ENCODE results near the gene ERLEC1.

DNA sequence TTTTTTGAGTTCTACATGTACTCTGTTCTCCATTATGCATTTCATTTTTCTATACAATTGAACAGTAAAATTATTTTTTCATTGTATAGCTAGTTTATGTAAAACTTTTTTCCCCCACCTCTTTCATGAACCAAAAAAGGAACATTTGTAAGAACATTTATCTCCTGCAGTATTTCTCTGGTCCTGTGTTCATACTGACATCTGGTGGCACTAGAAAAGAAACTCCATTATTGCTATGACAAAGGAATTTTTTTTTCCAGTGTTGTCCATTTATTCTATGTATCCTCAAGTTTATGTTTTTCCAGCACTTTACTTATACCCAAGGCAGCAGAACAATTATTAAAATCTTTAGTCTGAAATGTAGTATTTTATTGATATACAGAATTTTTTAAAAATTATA lies 46.7 kb upstream of the ERLEC1 start:
- TF ChIP-seq POLR2A (IDR thresholded peaks at IDR 0.05; ENCODE audit: low read depth, low read length) (no peak), POLR2AphosphoS5 (IDR thresholded peaks at IDR 0.05; ENCODE audit: low read depth, low read length) (no peak), TAF1 (IDR thresholded peaks at IDR 0.05; ENCODE audit: borderline replicate concordance, low read depth, low read length) (no peak)
